HG03139 (cell line): Measurements from ENCODE around the gene ETFA.

Experiments
- ATAC-seq: cut with Tn5 transposase; IDR thresholded peaks from one replicate; pipeline ENCODE4 v1.9.1; 2021; ENCODE audit not compliant: unreplicated experiment

The ETFA gene

DNA sequence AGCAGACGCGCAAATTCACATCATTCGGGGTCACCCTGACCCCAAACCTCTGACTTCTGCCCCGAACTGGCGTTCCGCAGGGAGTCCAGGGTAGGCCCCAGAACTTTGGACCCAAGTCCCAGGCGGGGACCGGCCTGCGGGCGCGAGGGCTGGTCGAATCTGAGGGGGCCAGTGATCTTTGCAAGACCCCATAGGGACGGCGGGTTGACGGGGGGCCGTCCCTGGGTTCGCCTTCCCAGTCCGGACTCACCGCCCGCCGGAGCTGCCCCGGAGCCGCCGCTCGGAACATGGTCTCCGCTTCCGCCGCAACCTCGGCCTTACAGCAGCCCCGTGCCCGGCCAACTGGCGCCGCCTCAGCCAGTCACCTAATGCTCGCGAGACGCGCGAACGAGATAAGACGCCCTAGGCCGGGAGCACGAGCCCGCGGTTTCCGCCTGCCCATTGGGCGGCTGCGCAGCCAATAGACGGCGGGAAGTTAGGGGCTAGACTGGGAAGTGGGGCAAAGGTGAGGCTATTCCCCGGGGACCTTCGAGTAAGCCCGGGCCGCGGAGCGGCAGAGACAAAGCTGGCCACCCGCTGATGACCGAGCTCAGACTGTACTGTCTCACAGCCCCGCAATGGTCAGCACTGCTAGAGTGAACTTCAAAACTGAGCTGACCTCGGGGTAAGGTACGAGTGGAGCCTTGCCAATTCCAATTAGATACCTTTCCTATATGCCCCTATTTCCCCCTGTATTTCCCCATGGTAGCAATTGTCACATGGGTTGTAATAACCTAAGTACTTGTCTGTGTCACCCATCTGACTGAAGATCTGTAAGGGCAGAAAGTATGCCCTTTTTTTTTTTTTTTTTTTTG, at the start of gene ETFA:
Gene ETFA, minus strand, starts transcription at position 370 of the 854 bp plus-strand sequence. Its CDS starts 81 bp downstream, at position 289.
- ATAC-seq, result peak; percentile 98

DNA sequence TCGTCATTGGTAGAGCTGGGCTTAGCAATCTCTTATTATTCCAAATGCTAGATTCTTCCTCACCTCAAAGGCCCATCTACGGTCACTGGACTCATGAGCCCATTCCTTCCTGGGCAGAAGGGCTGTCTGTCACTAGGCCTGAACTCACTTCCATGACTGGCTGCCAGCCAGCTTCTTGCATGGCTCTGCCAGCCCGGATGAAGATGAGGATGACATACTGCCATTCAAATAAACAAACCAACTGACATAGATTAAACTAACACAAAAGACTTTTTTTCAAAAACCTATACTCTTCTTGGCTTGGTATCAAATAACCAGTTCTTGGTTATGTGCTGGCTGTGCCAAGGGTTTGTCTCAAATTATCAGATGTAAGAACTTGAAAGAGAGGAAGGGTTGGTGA, 49.1 kb upstream of the ETFA start:
- no peak for ATAC-seq

DNA sequence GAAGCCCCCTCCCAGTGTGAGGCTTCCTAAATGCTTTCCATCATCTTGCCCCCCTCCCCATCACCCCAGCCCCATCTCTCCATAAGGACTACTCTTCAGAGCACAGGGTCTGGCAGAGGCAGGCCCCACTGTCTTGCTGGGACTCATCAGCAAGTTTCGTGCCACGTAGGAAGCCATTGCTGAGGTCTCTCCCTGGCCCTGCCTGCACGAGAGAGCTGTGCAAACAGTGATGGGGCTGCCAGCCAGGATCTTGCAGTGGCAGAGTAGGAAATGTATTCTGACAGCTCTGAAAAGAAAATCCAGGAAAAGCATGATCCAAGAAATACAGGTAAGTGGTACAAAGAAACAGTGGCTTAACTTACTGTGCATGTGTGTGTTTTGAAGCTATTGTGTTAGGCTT, 47.9 kb upstream of the ETFA start:
- no peak for ATAC-seq

DNA sequence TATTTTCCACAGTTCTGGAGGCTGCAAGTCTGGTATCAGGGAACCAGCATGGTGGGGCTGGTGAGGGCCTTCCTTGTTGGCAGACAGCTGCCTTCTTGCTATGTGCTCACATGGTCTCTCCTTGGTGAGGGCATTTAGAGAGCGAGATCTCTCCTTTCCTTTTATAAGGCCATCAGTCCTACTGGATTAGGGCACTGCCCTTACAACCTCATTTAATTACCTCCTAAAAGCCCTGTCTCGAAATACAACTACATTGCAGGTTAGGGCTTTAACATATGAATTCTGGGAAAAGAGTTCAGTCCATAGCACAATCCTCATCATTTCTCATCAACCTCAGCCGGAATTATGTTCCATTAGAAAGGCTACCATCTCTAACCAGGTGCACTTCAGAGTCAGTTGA, 47.2 kb upstream of the ETFA start:
- ATAC-seq, result no peak

DNA sequence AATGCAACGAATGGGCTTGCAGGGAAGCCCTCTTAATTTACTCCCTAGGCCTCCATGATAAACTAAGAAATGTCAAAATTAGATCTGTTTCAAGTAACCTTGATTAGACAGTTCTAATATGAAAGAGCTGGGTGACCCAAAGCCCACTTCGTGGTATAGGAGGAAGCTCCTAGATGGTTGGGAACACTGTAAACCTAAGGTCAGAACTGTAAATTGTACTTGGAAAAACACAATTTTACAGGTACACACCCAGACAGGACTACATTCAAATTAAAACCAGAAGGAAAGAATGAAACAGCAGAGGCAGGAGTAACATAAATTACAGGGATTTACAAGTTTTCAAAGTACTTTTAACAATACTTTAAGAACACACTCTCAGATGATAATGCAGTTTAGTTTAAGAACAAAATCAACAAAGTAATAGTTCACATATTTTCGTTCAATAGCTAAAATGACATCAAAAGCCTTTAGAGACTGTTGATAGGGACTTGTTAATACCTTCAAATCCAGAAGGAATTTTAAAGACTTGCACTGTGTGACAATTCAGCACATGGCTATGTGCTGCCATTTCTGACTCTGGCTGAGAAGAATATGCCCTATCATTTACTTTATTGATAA, 43.7 kb upstream of the ETFA start:
- ATAC-seq, result no peak

DNA sequence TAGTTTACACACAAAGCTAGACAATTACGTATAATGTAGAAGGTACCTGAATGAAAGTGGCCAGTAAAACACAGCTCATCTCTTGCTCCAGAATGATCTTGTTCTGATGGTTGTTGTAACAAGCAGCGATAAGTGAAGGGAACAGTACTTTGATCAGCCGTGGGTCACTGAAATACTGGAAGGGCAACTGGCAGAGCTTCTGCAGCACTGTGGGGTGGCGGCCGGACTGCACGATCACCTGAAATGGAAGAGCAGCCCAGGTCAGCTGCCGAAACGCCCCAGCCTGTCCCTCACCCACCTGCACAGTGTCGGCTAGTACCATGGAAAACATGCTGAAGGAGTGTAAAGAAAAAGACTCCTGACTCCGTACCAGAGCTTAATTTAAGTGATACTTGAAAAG, 42.6 kb upstream of the ETFA start:
- ATAC-seq, result no peak

DNA sequence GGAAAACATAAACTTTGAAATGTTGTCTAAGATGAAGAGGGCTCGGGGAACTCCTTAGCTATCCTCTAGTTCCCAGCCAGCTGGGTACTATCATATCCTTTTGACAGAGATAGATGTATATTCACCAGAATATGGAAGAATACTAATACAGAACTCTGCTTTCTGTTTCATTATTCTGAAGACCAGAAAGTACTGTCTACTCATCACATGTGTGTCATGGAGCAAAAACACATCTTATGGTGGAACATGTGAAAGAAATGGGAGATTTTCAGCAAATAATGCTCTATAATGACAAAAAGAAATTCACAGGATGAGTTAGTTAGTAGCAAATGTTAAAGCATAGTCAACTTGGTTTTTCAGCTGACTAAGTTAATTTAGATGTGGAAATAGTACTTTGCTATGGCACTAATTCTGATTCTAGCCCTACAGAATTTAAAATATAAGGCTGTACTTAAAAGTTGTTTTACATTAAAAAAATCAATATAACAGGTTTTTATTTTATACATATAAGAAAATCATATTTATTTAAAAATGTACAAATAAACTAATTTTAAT, 41.8 kb upstream of the ETFA start:
- no peak for ATAC-seq

DNA sequence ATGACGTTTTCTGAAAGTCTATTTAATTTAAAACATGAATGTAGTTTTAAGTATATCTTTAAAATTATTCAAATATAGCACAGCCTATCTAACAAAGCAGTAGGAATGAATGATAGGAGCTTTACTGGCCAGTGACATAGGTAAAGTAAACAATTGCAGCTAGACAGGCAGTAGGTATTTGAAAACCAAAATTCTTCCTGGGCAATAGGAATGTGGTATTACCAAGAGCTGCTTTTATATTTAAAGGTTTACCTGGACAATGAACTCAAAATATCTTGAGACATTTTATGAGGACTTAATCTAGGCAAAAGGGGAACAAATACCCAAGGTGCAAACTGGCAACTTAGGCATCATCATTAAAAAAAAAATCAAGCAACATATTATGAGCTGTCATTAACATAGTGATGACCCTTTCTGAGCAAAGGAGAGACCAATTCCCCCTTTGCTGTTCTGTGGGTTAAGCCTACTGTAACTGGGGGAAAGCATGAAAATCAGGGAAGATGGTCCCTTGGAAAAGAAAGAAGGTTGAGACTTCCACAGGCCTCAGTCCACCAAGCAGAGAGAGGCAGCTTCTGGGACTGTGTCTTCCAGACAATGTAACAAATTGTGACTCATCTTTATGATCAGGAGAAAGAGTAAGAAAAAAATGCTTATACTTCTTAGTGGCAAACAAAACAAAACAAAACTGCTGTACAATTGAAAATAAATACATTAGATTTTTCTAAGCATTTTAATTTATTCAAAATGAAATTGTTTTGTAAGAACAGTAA, 38.2 kb upstream of the ETFA start:
- no peak for ATAC-seq

DNA sequence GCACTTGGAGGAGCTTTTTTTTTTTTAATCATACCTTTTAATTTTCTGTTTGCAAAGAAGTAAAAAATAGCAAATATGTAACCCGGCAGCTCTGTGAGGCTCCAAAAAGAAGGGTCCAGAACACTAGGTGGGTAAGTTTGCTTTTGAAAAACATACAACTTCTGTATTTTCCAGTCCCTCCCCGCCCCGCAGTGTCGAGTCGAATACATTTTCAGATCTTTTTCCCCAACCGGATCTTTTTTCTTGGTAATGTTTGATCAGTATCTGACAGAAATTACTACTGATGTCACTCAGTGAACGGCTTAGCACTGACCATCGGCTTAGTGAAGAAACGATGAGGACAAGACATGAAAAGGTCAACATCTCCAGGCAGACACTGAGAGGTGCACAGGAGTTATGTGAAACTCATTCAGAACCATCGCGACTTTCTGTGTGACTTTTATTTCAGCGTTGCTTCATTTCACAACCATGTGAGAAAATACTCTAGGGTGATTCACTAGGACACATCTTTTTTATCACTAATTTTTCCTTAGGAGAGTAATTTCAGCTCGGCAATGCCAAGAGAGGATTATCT, 36.3 kb upstream of the ETFA start:
- no peak for ATAC-seq

DNA sequence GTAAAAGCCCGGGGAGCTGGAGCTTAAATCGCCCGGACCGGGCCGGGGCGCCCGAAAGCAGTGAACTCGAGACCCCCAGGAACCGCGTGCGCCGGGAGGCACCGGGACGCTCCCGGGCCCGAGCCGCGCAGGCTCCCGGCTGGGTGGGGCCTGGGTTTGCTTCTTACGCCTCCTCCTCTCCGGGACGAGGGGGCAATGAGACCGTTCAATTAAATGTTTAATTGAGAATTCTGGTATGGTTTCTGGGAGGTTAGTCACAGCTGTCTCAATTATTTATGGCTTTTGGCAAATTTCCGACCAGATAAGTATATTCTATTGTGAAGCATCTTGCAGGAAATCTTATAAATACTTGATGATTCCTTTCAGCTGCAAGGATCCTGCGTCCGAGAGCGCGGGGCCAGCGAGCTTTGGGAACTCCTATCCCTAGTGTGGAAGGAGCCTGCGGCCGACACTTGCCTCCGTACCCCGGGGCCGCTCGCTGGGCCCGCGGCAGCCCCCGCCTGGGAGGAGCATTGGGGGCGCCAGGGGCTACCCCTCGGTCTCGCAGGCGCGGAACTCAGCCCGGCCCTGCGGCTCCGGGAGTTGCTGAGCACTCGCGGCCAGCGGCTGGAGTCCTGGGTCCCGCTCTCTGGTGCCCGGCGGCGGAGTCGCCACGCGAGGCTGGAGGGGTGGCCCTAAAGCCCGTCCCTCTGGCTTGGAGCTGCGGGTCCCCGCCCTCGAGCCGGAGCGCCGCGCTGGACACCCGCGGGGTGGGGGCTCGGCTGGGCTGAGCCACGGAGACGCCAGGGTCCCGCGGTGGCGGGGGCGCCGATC, 35.6 kb upstream of the ETFA start:
- ATAC-seq, result no peak

DNA sequence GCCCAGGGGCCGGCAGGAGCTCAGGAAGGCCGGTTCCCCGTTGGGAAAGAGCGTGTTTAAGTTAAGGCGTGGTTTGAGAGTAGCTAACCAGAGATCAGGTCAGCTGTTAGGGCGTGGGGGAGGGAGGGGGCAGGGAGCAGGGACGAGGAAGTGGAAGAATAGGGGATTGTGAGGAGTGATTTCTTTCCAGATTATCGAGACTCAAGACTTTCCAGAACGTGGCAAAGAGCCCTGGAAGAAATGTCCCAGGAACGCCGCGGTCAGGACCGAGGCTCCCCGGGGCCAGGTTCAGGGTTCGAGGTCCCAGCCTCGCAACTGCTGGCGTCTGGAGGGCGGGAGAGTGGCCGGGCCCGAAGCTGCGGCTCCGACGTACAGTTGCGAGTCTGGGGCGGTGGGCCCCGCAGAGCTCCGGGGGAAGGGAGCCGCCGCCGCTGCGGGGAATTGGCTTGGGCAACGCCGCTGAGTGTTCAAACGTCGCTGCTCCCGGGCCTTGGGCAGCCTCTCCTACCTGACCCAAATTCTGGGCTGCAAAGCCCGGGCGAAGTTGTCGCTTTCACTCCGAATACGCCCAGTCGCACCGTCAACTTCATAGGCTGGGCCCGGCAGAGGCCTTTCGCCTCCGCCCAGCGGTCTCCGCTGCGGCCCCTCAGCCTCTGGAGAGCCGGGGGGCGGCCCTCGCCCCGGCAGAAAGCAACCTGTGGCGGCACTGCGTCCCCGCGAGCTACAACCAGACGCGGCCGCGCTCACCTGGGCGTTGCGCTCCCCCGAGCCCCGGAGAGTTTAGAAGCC, 34.8 kb upstream of the ETFA start:
- ATAC-seq, result no peak

DNA sequence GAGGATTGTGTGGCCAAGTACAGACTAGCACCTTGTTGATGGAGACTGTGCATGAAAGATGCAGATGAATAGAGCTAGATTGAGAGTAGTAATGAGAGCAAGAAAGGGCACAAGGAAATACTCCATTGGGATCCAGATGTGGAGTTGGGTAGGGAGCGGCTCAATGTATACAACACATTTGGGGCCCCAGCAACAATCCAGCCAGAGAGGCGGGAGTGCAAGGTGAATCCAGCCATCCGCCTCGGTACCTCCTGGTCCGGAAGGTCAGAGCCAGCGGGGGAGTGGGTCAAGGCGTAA, 34.3 kb upstream of the ETFA start:
- no peak for ATAC-seq

DNA sequence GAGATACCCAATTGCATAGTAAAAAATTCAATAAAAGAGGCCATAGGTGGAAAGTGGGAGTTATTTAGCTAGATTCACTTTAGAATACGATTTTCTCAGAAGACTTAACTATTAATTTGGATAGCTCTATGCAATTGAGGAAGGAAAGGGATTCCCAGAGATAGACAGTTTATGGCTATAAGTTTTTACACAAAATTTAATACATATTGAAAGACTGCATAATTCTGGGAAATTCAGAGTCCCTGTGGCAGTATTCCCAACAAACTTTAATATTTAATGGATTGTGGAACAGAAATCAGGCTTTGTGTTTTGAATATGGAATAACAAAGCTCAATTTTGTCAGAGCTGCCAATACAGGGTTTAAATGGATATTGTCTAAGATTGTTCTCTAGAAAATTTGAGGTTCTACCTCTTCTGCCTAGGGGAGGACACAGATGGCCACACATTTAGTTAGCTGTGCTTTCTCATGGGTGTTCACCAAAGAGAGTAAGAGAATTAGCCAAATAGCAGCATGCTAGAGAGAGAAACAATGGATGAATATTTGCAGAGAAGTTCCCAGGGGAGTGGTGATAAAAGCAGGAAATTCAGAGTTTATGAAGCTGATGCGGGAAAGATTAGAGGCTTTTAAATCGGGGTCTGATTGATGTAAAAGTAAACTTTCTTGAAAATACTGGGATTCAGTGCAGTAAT, 33.8 kb upstream of the ETFA start:
- no peak for ATAC-seq

DNA sequence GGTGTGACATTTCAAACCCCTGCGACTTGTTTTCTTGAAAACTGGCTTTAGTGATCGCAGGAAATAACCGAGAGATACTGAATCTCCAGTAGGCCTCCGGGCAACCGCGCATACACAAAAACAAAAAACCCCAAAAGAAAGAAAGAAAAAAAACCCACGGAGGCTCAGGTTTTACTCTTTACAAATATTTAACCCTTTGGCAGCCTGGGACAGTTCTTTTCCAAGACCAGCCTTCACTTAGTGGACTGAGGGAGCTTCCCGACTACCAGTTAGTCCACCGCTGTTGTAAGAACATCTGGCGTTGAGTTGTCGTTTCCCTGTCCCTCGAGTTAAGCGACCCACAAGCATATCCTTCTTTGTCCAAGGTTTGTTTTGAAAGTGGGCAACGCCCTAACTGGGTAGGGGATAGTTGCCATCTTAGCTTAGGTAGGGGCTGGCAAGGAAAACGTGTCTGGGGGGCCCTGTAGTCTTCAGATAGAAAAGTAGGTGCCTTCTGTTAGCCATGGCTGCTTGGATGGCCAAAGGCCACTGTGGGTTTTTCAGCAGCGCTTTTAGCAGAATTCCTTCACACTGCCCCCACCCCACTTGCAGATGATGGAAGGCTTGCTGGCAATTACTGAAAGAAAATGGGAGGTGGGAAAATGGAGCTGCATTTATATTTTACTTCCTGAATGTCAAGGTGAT, 32.2 kb upstream of the ETFA start:
- ATAC-seq, result no peak

DNA sequence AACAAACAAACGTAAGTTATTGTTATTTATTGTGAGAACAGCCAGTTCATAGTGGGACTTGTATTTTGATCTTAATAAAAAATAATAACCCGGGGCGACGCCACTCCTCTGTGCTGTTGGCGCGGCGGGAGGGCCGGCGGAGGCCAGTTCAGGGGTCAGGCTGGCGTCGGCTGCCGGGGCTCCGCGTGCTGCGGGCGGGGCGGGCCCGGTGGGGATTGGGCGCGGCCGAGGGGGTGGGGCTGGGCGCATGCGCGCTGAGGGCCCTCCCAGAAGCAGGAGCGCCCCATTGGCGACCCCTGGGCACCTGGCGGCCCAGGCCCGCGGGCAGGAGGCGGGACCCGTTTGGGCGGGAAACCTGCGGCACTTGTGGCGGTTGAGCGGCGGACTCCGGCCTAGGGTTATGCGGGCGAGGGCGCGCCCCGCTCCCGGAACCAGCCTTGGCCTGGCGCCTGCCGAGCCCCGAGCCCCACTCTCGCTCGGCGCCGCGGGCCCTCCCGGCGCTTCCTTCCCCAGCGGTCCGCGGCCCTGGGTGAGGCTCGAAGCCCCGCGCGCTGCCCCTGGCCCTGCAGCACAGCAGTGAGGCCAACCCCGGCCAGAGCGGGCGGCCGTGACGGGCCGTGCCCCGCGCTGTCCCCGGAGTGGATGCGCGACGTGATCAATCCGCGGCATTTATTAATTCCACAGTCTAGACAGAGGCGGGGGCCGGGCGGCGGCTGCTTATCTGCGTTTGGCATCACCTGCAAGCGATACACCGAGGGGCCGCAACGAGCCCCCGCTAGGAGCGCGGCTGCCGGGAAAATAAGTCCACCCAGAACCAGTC, 31.3 kb upstream of the ETFA start:
- ATAC-seq, result no peak

DNA sequence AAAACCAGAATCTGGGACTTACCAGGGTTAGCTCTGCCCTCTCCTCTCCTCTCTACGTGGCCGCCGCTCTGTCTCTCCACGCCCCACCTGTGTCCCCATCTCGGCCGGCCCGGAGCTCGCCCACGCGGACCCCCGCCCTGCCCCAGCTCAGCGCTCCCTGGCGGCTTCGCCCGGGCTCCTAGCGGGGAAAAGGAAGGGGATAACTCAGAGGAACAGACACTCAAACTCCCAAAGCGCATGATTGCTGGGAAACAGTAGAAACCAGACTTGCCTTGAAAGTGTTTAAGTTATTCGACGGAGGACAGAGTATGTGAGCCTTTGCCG, 30.8 kb upstream of the ETFA start:
- no peak for ATAC-seq

DNA sequence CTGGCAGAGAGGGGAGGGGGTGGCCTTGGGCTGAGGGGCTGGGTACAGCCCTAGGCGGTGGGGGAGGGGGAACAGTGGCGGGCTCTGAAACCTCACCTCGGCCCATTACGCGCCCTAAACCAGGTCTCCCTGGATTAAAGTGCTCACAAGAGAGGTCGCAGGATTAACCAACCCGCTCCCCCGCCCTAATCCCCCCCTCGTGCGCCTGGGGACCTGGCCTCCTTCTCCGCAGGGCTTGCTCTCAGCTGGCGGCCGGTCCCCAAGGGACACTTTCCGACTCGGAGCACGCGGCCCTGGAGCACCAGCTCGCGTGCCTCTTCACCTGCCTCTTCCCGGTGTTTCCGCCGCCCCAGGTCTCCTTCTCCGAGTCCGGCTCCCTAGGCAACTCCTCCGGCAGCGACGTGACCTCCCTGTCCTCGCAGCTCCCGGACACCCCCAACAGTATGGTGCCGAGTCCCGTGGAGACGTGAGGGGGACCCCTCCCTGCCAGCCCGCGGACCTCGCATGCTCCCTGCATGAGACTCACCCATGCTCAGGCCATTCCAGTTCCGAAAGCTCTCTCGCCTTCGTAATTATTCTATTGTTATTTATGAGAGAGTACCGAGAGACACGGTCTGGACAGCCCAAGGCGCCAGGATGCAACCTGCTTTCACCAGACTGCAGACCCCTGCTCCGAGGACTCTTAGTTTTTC, 30.2 kb upstream of the ETFA start:
- no peak for ATAC-seq
